ENCODE data around the gene TNFSF13B.
"Not testable (repeated sequence)": the region's sequence is repeated elsewhere in the genome, so short reads cannot be mapped to it uniquely, and the experiment has no call there.

TNFSF13B gene

GRCh38 chr13:108281901-108282300, 12.4 kb downstream of the TNFSF13B start:
- no peak for DNase-seq (ENCODE audit: low read depth in 2 of 2)

- DNase-seq (ENCODE audit: low read depth in 2 of 2): no peak
Observed at GRCh38 chr13:108283110-108283509, 13.6 kb downstream of the TNFSF13B start.

GRCh38 chr13:108288741-108289140, 19.2 kb downstream of the TNFSF13B start:
- no peak for DNase-seq (ENCODE audit: low read depth in 2 of 2)

- no peak for DNase-seq (ENCODE audit: low read depth in 2 of 2)
Observed at GRCh38 chr13:108289819-108290218, 20.3 kb downstream of the TNFSF13B start.

GRCh38 chr13:108297114-108297513, 27.6 kb downstream of the TNFSF13B start:
- no peak for DNase-seq (ENCODE audit: low read depth in 2 of 2)

- DNase-seq (ENCODE audit: low read depth in 2 of 2): no peak
Observed at GRCh38 chr13:108302279-108302678, 32.8 kb downstream of the TNFSF13B start.

GRCh38 chr13:108304170-108305016, 34.9 kb downstream of the TNFSF13B start:
- DNase-seq (ENCODE audit: low read depth in 2 of 2): no peak

GRCh38 chr13:108305655-108306054, 36.1 kb downstream of the TNFSF13B start:
- no peak for DNase-seq (ENCODE audit: low read depth in 2 of 2)

GRCh38 chr13:108306860-108307259, 37.3 kb downstream of the TNFSF13B start:
- no peak for DNase-seq (ENCODE audit: low read depth in 2 of 2)

- DNase-seq (ENCODE audit: low read depth in 2 of 2): not testable (repeated sequence)
Observed at GRCh38 chr13:108311596-108311995, 42.1 kb downstream of the TNFSF13B start.

- DNase-seq (ENCODE audit: low read depth in 2 of 2): no peak
Observed at GRCh38 chr13:108313382-108313781, 43.9 kb downstream of the TNFSF13B start.

GRCh38 chr13:108315273-108315672, 45.8 kb downstream of the TNFSF13B start:
- no peak for DNase-seq (ENCODE audit: low read depth in 2 of 2)

- no peak for DNase-seq (ENCODE audit: low read depth in 2 of 2)
Observed at GRCh38 chr13:108315991-108316390, 46.5 kb downstream of the TNFSF13B start.

- DNase-seq (ENCODE audit: low read depth in 2 of 2): no peak
Observed at GRCh38 chr13:108316413-108316812, 46.9 kb downstream of the TNFSF13B start.

GRCh38 chr13:108322206-108322824, 52.8 kb downstream of the TNFSF13B start:
- no peak for DNase-seq (ENCODE audit: low read depth in 2 of 2)

GRCh38 chr13:108323031-108323430, 53.5 kb downstream of the TNFSF13B start:
- DNase-seq (ENCODE audit: low read depth in 2 of 2): no peak

- no peak for DNase-seq (ENCODE audit: low read depth in 2 of 2)
Observed at GRCh38 chr13:108325863-108326262, 56.3 kb downstream of the TNFSF13B start.

- DNase-seq (ENCODE audit: low read depth in 2 of 2): no peak
Observed at GRCh38 chr13:108326309-108326708, 56.8 kb downstream of the TNFSF13B start.

GRCh38 chr13:108328848-108329247, 59.3 kb downstream of the TNFSF13B start:
- DNase-seq (ENCODE audit: low read depth in 2 of 2): no peak

- DNase-seq (ENCODE audit: low read depth in 2 of 2): no peak
Observed at GRCh38 chr13:108332791-108333190, 63.3 kb downstream of the TNFSF13B start.

GRCh38 chr13:108342369-108343289, 73.1 kb downstream of the TNFSF13B start:
- DNase-seq (ENCODE audit: low read depth in 2 of 2): no peak

GRCh38 chr13:108345016-108345415, 75.5 kb downstream of the TNFSF13B start:
- DNase-seq (ENCODE audit: low read depth in 2 of 2): no peak
